DOHH2 (cell line): ENCODE data around the gene ZSCAN5A.
"Not testable (repeated sequence)": the region's sequence is repeated elsewhere in the genome, so short reads cannot be mapped to it uniquely, and the experiment has no call there.

Experiments
- H3F3A ChIP-seq: fragments of 200-600 bp; sonication (generic), shearing (Covaris generic); 2 replicates; pipeline ENCODE4 v1.6.0; 2016; ENCODE audit warnings: antibody characterized with exemption, mild to moderate bottlenecking; ENCODE audit not compliant: control insufficient read depth, insufficient read depth
- H3K27ac ChIP-seq: fragments of 200-600 bp; sonication (generic); 2 replicates; pipeline ENCODE4 v1.5.1; 2014; ENCODE audit warnings: low read depth, mild to moderate bottlenecking, low read length, moderate library complexity
- H3K27me3 ChIP-seq: fragments of 200-600 bp; sonication (generic); 2 replicates; pipeline ENCODE4 v1.6.1; 2014; ENCODE audit warnings: mild to moderate bottlenecking, low read length, mixed read lengths; ENCODE audit not compliant: control insufficient read depth
- H3K36me3 ChIP-seq: fragments of 200-600 bp; sonication (generic); 2 replicates; pipeline ENCODE4 v1.6.1; 2014; ENCODE audit warnings: mild to moderate bottlenecking, low read length, moderate library complexity, mixed read lengths; ENCODE audit not compliant: control insufficient read depth
- H3K4me1 ChIP-seq: fragments of 200-600 bp; sonication (generic); 2 replicates; pipeline ENCODE4 v1.6.1; 2014; ENCODE audit warnings: mild to moderate bottlenecking, low read length, mixed read lengths; ENCODE audit not compliant: control insufficient read depth
- H3K4me2 ChIP-seq: fragments of 200-600 bp; sonication (generic); 2 replicates; pipeline ENCODE4 v1.6.0; 2014; ENCODE audit warnings: mild to moderate bottlenecking, low read length, moderate library complexity
- H3K4me3 ChIP-seq: fragments of 200-600 bp; sonication (generic); 2 replicates; pipeline ENCODE4 v1.5.1; 2014; ENCODE audit warnings: mild to moderate bottlenecking, low read length, mixed read lengths
- H3K79me2 ChIP-seq: fragments of 200-600 bp; sonication (generic); 2 replicates; pipeline ENCODE4 v1.6.1; 2014; ENCODE audit warnings: mild to moderate bottlenecking, low read length, mixed read lengths; ENCODE audit not compliant: control insufficient read depth
- H3K9me2 ChIP-seq: fragments of 200-600 bp; sonication (generic); replicated peaks from 2 replicates; pipeline ENCODE4 v1.6.1; 2014; ENCODE audit warnings: mild to moderate bottlenecking, low read length, mixed read lengths; ENCODE audit not compliant: control insufficient read depth
- H3K9me3 ChIP-seq: fragments of 200-600 bp; sonication (generic); 2 replicates; pipeline ENCODE4 v1.6.1; 2014; ENCODE audit warnings: antibody characterized with exemption, low read length, mixed read lengths; ENCODE audit not compliant: control insufficient read depth, insufficient read depth
- H4K20me1 ChIP-seq: fragments of 200-600 bp; sonication (generic); 2 replicates; pipeline ENCODE4 v1.6.0; 2014; ENCODE audit warnings: low read depth, mild to moderate bottlenecking, antibody characterized with exemption, low read length, moderate library complexity; ENCODE audit not compliant: control insufficient read depth, insufficient read depth
- EZH2phosphoT487 ChIP-seq: fragments of 200-600 bp; sonication (generic); IDR thresholded peaks from 2 replicates; pipeline ENCODE4 v1.6.1; 2017; ENCODE audit warnings: borderline replicate concordance, mild to moderate bottlenecking, antibody characterized with exemption, low read length, moderate library complexity, mixed read lengths
- TF ChIP-seq, protein P1 (sequence below): fragments of 200-600 bp; sonication (generic); IDR thresholded peaks from one replicate; pipeline ENCODE4 v1.5.1; 2014; ENCODE audit warnings: antibody characterized with exemption, mild to moderate bottlenecking, low read depth, low read length; ENCODE audit not compliant: poor library complexity, severe bottlenecking

ZSCAN5A gene

DNA sequence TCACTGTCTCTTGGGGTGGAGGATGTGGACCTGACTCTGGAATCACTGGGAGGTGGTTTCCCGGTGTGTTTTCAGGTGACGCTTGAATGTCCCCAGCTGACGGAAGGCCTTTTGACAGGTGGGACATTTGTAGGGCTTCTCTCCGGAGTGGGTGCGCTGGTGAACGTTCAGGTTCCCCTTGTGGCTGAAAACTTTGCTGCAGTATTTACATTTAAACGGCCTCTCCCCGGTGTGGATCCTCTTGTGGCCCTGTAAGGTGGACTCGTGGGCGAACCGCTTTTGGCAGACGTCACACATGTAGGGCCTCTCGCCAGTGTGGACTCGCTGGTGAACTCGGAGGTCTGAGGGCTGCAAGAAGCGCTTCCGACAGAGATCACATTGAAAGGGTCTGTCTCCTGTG is 124.9 kb downstream of the ZSCAN5A start:
- H3K79me2 ChIP-seq = no peaks in the 10 kb centered on the region
- H4K20me1 ChIP-seq = no peaks in the 10 kb centered on the region
- H3K36me3 ChIP-seq = no peaks in the 10 kb centered on the region
- no peak overlapping the region for H3K4me3 ChIP-seq
- H3K9me2 ChIP-seq = no peaks in the 10 kb centered on the region
- H3K9me3 ChIP-seq = no peaks in the 10 kb centered on the region
- no peaks in the 10 kb centered on the region for H3F3A ChIP-seq
- TF ChIP-seq, protein P1, sequence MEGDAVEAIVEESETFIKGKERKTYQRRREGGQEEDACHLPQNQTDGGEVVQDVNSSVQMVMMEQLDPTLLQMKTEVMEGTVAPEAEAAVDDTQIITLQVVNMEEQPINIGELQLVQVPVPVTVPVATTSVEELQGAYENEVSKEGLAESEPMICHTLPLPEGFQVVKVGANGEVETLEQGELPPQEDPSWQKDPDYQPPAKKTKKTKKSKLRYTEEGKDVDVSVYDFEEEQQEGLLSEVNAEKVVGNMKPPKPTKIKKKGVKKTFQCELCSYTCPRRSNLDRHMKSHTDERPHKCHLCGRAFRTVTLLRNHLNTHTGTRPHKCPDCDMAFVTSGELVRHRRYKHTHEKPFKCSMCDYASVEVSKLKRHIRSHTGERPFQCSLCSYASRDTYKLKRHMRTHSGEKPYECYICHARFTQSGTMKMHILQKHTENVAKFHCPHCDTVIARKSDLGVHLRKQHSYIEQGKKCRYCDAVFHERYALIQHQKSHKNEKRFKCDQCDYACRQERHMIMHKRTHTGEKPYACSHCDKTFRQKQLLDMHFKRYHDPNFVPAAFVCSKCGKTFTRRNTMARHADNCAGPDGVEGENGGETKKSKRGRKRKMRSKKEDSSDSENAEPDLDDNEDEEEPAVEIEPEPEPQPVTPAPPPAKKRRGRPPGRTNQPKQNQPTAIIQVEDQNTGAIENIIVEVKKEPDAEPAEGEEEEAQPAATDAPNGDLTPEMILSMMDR = no peak
- TF ChIP-seq EZH2phosphoT487 = no peak
- peaks cover 3% of the 10 kb centered on the region; the same call in 1 of the 2 replicates for H3K27me3 ChIP-seq
- H3K4me2 ChIP-seq = no peak overlapping the region
- H3K4me1 ChIP-seq = no peaks in the 10 kb centered on the region
- no peak overlapping the region for H3K27ac ChIP-seq

DNA sequence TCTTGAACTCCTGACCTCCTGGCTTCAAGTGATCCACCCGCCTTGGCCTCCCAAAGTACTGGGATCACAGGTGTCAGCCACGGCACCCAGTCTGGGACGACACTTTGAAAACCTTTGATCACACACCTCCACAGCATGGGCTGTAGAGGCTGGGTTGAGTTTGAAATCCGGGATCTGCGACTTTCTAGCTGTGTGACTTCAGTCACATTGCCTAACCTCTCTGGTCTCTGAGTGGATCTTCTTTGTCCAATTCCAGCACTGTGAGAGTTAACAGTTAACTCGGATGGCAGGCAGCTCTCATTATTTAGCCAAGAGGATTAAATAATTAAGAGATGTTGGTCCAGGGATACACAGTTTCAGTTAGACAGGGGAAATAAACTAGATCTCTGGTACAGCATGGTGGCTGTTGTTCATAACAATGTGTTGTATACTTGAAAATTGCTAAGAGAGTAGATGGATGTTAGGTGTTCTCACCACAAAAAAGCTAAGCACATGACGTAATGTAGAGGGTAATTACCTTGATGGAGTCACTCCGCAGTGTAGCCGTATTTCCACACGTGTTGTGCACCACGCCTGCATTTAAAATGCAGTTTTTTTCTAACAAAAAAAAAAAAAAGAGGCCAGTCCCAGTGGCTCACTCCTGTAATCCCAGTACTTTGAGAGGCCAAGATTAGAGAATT is 136.9 kb downstream of the ZSCAN5A start:
- no peaks in the 10 kb centered on the region for H4K20me1 ChIP-seq
- H3K4me3 ChIP-seq = no peak overlapping the region
- H3K9me2 ChIP-seq = no peaks in the 10 kb centered on the region
- no peaks in the 10 kb centered on the region for H3K27me3 ChIP-seq
- no peaks in the 10 kb centered on the region for H3F3A ChIP-seq
- H3K4me1 ChIP-seq = no peaks in the 10 kb centered on the region
- H3K27ac ChIP-seq = no peak overlapping the region
- no peak overlapping the region for H3K4me2 ChIP-seq
- TF ChIP-seq, protein P1 = no peak
- TF ChIP-seq EZH2phosphoT487 = no peak
- H3K36me3 ChIP-seq = no peaks in the 10 kb centered on the region
- H3K79me2 ChIP-seq = no peaks in the 10 kb centered on the region
- no peaks in the 10 kb centered on the region for H3K9me3 ChIP-seq

DNA sequence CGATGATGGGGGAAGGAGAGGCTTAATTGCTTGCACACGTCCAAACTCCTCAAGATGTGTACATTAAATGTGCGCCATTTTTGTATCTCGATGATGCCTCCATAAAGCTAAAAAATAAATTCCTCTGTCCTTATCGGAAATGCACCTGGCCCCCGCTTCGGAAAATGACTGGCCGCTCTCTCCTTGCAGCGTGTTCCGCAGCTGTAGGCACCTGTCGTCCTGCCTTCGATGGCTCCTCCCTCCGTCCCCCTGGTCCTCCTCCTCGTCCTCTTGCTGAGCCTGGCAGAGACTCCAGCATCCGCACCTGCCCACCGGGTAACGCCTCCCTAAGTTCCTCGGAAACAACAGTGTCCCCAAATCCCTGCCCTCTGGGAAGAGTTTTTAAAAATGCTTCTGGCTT is 137.8 kb downstream of the ZSCAN5A start:
- H3K27ac ChIP-seq = no peak overlapping the region
- no peaks in the 10 kb centered on the region for H3K27me3 ChIP-seq
- H3K4me2 ChIP-seq = no peak overlapping the region
- no peak for TF ChIP-seq EZH2phosphoT487
- TF ChIP-seq, protein P1 = no peak
- H3K79me2 ChIP-seq = no peaks in the 10 kb centered on the region
- H3F3A ChIP-seq = no peaks in the 10 kb centered on the region
- H3K4me3 ChIP-seq = no peak overlapping the region
- H3K9me2 ChIP-seq = no peaks in the 10 kb centered on the region
- H3K4me1 ChIP-seq = no peaks in the 10 kb centered on the region
- H4K20me1 ChIP-seq = no peaks in the 10 kb centered on the region
- no peaks in the 10 kb centered on the region for H3K36me3 ChIP-seq
- H3K9me3 ChIP-seq = no peaks in the 10 kb centered on the region

DNA sequence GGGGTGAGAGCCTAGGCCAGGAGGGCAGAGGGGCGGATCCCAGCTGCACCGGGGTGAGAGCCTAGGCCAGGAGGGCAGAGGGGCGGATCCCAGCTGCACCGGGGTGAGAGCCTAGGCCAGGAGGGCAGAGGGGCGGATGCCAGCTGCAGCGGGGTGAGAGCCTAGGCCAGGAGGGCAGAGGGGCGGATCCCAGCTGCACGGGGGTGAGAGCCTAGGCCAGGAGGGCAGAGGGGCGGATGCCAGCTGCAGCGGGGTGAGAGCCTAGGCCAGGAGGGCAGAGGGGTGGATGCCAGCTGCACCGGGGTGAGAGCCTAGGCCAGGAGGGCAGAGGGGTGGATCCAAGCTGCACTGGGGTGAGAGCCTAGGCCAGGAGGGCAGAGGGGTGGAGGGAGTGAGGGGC is 138.3 kb downstream of the ZSCAN5A start:
- H3K9me3 ChIP-seq, H3K4me1 ChIP-seq, H3K27me3 ChIP-seq, H3K4me3 ChIP-seq, H4K20me1 ChIP-seq, H3K4me2 ChIP-seq, H3K9me2 ChIP-seq, H3K36me3 ChIP-seq, H3F3A ChIP-seq, H3K79me2 ChIP-seq, H3K27ac ChIP-seq: not testable (repeated sequence)

DNA sequence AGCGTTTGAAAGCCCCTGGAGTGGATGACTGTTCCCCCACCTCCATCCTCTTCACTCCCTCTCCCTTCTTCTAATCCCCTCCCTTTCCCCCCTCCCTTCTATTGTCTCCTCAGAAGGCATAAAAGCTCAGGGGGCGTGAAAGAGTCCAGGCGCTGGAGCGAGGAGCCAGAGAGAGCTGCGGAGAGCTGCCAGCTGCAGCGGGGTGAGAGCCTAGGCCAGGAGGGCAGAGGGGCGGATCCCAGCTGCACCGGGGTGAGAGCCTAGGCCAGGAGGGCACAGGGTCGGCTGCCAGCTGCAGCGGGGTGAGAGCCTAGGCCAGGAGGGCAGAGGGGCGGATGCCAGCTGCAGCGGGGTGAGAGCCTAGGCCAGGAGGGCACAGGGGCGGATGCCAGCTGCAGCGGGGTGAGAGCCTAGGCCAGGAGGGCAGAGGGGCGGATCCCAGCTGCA is 138.8 kb downstream of the ZSCAN5A start, which contains the start of gene GALP:
Gene GALP (plus strand): TSS at position 148 of the 447 bp plus-strand sequence. CDS start 1,101 bp downstream, outside the sequence.
- not testable (repeated sequence) for H3K4me1 ChIP-seq, H4K20me1 ChIP-seq, H3K4me3 ChIP-seq, H3K9me2 ChIP-seq, H3F3A ChIP-seq, H3K27me3 ChIP-seq, H3K36me3 ChIP-seq, H3K9me3 ChIP-seq, H3K79me2 ChIP-seq, H3K27ac ChIP-seq, H3K4me2 ChIP-seq
